Peyer's patch (tissue), 4 donors: ENCODE results near the gene SEBOX. TPM values are rescaled to one million over a fixed set of nuclear protein-coding genes. Genes with fewer than 3 reads are reported as not detected.
A peak's percentile ranks its signal among the peaks of the same experiment; 100 is the strongest.

Experiments
- DNase-seq, 3 donors: peaks; one replicate each; pipeline ENCODE4 v3.0.0-alpha.2; 2017 to 2019
- H3K27ac ChIP-seq, 4 donors: fragments of 200-600 bp; sonication (generic); one replicate each; pipeline ENCODE4 v1.5.1; 2016 to 2019
- H3K27me3 ChIP-seq, 2 donors: fragments of 200-600 bp; sonication (generic); one replicate each; pipeline ENCODE4 v1.5.1; 2019
- H3K36me3 ChIP-seq, 3 donors: fragments of 200-600 bp; sonication (generic); one replicate each; pipeline ENCODE4 v1.5.1; 2016 to 2019
- H3K4me1 ChIP-seq, 4 donors: fragments of 200-600 bp; sonication (generic); one replicate each; pipeline ENCODE4 v1.5.1; 2016 to 2019
- H3K4me3 ChIP-seq, 4 donors: fragments of 200-600 bp; sonication (generic); 1 replicate in 3 of 4; 2 replicates in 1 of 4; pipeline ENCODE4 v1.5.1; 2016 to 2019; ENCODE audit warnings: mild to moderate bottlenecking in 1 of 4
- H3K9me3 ChIP-seq, 4 donors: fragments of 200-600 bp; sonication (generic); one replicate each; pipeline ENCODE4 v1.5.1; 2016 to 2019; ENCODE audit warnings: mild to moderate bottlenecking in 1 of 4
- POLR2A ChIP-seq, 2 donors: fragments of 450-650 bp; IDR thresholded peaks; one replicate each; pipeline ENCODE4 v1.5.1; 2017; ENCODE audit warnings: antibody characterized with exemption in 2 of 2, mild to moderate bottlenecking in 2 of 2, moderate library complexity in 2 of 2
- total RNA-seq, 4 donors: library from RNA; depleted of rRNA; stranded (reverse); fragments of >200 nt; gene quantifications; one replicate each; pipeline ENCODE4 v1.1.0, GENCODE V29; 2016
- TF ChIP-seq, protein P1 (sequence below), 6 experiments: fragments of 450-650 bp in 4 of 6; fragments of 200-600 bp in 2 of 6; sonication (generic) in 1 of 6; IDR thresholded peaks; one replicate each; pipeline ENCODE4 v1.5.1; 2017 to 2019; ENCODE audit warnings: antibody characterized with exemption in 6 of 6, mild to moderate bottlenecking in 3 of 6, moderate library complexity in 1 of 6

The SEBOX gene
- total RNA-seq, 4 donors from 2014 or later, result not detected

DNA sequence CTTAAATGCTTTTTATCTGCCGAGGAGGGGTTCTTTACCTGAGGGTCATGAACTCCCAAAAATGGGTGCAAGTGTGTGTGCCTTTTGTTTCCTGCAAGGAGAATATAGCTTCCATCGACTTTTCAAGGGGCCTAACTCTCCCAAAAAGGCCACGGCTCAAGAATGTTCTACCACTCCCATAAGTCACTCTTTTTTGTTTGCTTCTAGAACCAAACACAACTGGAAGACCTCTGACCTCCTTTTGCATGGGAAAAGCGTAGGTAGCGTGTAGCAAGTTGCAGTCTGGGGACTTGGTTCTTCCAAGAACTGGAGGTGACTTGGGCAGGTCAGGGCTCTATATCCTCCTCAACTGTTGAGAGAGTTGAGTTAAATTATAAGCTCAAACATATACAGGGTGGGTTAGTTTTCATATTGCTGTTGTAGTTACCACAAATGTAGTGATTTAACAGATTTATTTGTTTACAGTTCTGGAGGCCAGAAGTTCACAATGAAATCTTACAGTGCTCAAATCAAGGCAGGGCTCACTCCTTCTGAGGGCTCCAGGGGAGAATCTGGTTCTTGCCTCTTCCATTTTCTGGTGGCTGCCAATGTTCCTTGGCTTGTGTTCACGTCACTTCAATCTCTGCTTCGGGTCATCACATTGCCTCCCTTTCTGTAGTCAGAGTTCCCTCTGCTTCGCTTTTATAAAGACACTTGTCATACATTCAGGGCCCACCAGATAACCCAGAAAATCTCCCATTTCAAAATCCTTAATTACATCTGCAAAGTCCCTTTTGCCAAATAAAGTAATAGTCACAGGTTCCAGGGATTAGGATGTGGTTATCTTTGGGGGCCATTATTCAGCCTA lies 44.6 kb downstream of the SEBOX start:
- no peak for DNase-seq
- no peak for TF ChIP-seq POLR2A (IDR thresholded peaks at IDR 0.05)
- TF ChIP-seq, protein P1, sequence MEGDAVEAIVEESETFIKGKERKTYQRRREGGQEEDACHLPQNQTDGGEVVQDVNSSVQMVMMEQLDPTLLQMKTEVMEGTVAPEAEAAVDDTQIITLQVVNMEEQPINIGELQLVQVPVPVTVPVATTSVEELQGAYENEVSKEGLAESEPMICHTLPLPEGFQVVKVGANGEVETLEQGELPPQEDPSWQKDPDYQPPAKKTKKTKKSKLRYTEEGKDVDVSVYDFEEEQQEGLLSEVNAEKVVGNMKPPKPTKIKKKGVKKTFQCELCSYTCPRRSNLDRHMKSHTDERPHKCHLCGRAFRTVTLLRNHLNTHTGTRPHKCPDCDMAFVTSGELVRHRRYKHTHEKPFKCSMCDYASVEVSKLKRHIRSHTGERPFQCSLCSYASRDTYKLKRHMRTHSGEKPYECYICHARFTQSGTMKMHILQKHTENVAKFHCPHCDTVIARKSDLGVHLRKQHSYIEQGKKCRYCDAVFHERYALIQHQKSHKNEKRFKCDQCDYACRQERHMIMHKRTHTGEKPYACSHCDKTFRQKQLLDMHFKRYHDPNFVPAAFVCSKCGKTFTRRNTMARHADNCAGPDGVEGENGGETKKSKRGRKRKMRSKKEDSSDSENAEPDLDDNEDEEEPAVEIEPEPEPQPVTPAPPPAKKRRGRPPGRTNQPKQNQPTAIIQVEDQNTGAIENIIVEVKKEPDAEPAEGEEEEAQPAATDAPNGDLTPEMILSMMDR (IDR thresholded peaks at IDR 0.05), result no peak
- no peaks in the 10 kb centered on the region for H3K36me3 ChIP-seq
- no peaks in the 10 kb centered on the region for H3K27me3 ChIP-seq
- no peak overlapping the region for H3K27ac ChIP-seq
- peaks cover 0 to 19% (median 8%) of the 10 kb centered on the region in 4 donors for H3K4me1 ChIP-seq
- no peak overlapping the region for H3K4me3 ChIP-seq
- no peaks in the 10 kb centered on the region for H3K9me3 ChIP-seq

DNA sequence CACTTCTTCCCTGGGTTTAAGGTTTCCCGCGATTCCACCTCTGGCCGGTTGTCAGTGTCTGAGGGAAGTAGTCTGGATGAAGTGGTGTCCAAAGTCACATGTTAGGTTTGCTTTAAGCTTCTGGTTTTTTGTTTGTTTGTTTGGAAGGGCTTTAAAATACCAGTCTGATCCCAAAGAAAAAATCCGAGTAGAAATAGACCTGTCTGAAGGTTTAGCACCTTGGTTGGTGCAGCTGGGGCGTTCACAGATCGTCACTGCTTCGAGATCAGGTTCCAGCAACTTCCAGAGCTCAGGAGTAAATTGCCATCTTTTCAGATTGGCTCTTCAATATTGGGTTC lies 45.4 kb downstream of the SEBOX start:
- Histone ChIP-seq H3K36me3 (no peaks in the 10 kb centered on the region), H3K27me3 (no peaks in the 10 kb centered on the region), H3K4me3 (peak overlapping the region; percentile 47 to 76 (median 68)), H3K4me1 (peaks cover 0 to 19% (median 8%) of the 10 kb centered on the region in 4 donors), H3K9me3 (no peaks in the 10 kb centered on the region), H3K27ac (peak overlapping the region; percentile 28 to 67 (median 66))
- no peak for TF ChIP-seq POLR2A (IDR thresholded peaks at IDR 0.05)
- TF ChIP-seq, protein P1 (IDR thresholded peaks at IDR 0.05), result no peak
- DNase-seq, result no peak

DNA sequence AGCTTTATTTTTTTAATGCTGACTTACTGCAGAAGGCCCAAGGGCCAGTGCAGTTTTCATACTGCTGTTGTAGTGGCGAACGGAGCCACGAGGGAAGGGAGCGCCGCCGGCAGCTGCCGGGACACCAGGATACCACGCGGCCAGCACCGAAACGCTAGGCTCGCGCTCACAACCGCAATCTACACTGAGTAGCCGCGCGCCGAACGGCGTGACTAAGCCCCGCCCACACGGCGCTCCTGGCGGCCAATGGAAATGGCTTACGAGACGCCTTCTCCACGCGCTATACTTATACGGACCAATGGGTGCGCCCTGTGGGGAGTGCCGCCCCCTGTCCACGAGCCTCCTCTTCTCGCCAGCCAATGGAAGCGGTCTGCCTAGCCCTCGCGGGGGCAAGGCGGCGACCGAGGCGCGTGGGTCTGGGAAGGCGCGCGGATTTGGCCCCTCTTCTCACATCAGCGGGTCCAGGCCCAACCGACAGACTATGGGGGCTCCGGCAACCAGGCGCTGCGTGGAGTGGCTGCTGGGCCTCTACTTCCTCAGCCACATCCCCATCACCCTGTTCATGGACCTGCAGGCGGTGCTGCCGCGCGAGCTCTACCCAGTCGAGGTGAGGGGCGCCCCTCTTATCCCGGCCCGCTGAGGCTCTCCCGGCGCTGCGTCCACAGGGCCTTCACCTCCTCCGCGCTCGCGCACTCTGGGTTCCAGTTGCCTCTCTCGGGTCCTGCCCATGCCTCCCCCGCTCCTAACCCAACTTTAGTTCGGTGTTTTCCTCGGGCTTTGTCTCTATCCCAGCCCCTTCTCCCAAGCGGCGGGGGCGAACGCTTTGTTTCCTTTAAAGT lies 46.0 kb downstream of the SEBOX start, which contains the start of gene TMEM97:
Gene TMEM97 (plus strand): TSS at position 442 of the 839 bp plus-strand sequence. CDS start 40 bp downstream, at position 482.
- DNase-seq, result peak; percentile 96 to 98 (median 97)
- TF ChIP-seq POLR2A (IDR thresholded peaks at IDR 0.05), result peak in 1 of 2 donors; percentile 20
- TF ChIP-seq, protein P1 (IDR thresholded peaks at IDR 0.05), result peak in 3 of 6 experiments; percentile 8 to 22 (median 18)
- H3K4me3 ChIP-seq, result peak within 1 kb of the TSS; percentile 47 to 76 (median 68)
- no peaks in the 10 kb centered on the region for H3K36me3 ChIP-seq
- peak within 1 kb of the TSS; percentile 28 to 67 (median 66) for H3K27ac ChIP-seq
- peaks cover 0 to 19% (median 8%) of the 10 kb centered on the region in 4 donors for H3K4me1 ChIP-seq
- no peaks in the 10 kb centered on the region for H3K9me3 ChIP-seq
- no peaks in the 10 kb centered on the region for H3K27me3 ChIP-seq

DNA sequence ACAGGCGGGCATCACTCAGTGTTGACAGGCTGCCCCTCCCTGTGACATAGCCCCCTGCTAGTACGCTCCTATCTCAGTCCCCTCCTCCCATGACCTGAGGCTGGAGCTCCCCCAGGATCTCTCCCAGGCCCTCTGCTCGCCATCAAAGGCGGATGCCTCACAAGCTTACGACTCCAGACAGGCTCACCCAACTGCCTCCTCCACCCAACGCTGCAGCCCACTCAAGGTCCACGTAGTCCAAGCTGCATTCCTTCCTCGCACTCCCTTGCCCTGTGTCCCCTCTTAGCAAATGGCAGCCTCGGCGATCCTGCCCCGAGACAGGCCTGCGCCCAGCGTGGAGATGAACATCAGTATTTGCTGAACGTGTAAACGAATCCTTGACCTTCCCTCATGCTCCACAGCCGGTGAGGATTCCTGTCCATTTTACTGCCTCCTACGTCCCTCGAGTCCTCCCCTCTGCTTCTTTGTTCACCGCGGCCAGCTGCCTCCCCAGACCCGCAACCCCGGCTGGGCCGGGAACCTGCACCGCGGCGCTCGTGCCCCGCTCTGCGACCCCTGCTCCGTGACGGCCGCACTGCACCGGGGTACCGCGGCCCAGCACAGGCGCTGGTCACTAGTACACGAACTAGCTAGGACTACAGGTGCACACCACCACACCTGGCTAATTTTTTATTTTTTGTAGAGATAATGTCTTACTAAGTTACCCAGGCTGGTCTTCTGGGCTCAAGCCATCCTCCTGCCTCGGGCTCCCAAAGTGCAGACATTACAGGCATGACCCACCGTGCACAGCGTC lies 46.8 kb downstream of the SEBOX start:
- Histone ChIP-seq H3K27ac (peak overlapping the region in 1 of 4 donors; percentile 66), H3K27me3 (no peaks in the 10 kb centered on the region), H3K9me3 (no peaks in the 10 kb centered on the region), H3K4me3 (peak overlapping the region; percentile 47 to 76 (median 68)), H3K36me3 (no peaks in the 10 kb centered on the region), H3K4me1 (peaks cover 0 to 19% (median 8%) of the 10 kb centered on the region in 4 donors)
- TF ChIP-seq, protein P1 (IDR thresholded peaks at IDR 0.05), result no peak
- no peak for TF ChIP-seq POLR2A (IDR thresholded peaks at IDR 0.05)
- peak in 1 of 3 donors; percentile 56 for DNase-seq
